K562 (cell line): ENCODE results near the gene ECI1. TPM values are rescaled to one million over a fixed set of nuclear protein-coding genes. Genes with fewer than 3 reads are reported as not detected.
A peak's percentile ranks its signal among the peaks of the same experiment; 100 is the strongest.

Experiments
- CREB1 ChIP-seq, 2 experiments: sonication (generic) in 1 of 2; formaldehyde crosslinking in 1 of 2; IDR thresholded peaks; 2 replicates each; pipeline versions ENCODE4 v1.6.1 to v1.8.0; 2012 to 2022; ENCODE audit warnings: inconsistent platforms in 1 of 2, mild to moderate bottlenecking in 1 of 2, missing genetic modification reagents in 1 of 2, moderate library complexity in 1 of 2
- ELF1 ChIP-seq: fragments of 200-800 bp; sonication (Bioruptor generic); IDR thresholded peaks from 2 replicates; pipeline ENCODE4 v1.6.1; 2016; ENCODE audit warnings: missing genetic modification characterization, missing compliant biosample characterization
- FOXA3 ChIP-seq, 2 experiments: fragments of 450-650 bp in 1 of 2; sonication (generic) in 1 of 2; formaldehyde crosslinking; IDR thresholded peaks in 1 of 2; conservative IDR thresholded peaks in 1 of 2; 2 replicates each; pipeline versions ENCODE4 v1.4.0 to v1.8.0; 2020 to 2022; ENCODE audit warnings: mild to moderate bottlenecking in 2 of 2, missing genetic modification reagents in 1 of 2
- GMEB1 ChIP-seq: fragments of 250-450 bp; sonication (Bioruptor Pico); IDR thresholded peaks from 2 replicates; pipeline ENCODE4 v1.4.0; 2020; ENCODE audit warnings: mild to moderate bottlenecking
- PHF8 ChIP-seq: fragments of 200-600 bp; sonication (generic); IDR thresholded peaks from 2 replicates; pipeline ENCODE4 v1.6.1; 2012; ENCODE audit warnings: mixed run types, mild to moderate bottlenecking, inconsistent platforms, low read length, moderate library complexity, borderline replicate concordance
- PML ChIP-seq: IDR thresholded peaks from 2 replicates; pipeline ENCODE4 v1.6.1; 2012; ENCODE audit warnings: low read length, inconsistent platforms
- REST ChIP-seq, 2 experiments: fragments of 450-650 bp; formaldehyde crosslinking in 1 of 2; IDR thresholded peaks; 2 replicates each; pipeline versions ENCODE4 v1.4.0 to v1.6.1; 2014 to 2020; ENCODE audit warnings: mild to moderate bottlenecking in 2 of 2, borderline replicate concordance in 1 of 2, low read depth in 1 of 2
- TAF15 ChIP-seq: fragments of 200-400 bp; formaldehyde crosslinking; IDR thresholded peaks from 2 replicates; pipeline ENCODE4 v1.6.1; 2017; ENCODE audit warnings: mild to moderate bottlenecking, low read depth, low read length, moderate library complexity
- XRCC5 ChIP-seq: fragments of 200-400 bp; formaldehyde crosslinking; IDR thresholded peaks from 2 replicates; pipeline ENCODE4 v1.6.1; 2017; ENCODE audit warnings: low read depth, mild to moderate bottlenecking, low read length
- polyA plus RNA-seq, 8 experiments: library from polyadenylated mRNA; depleted of rRNA in 4 of 8; stranded (reverse) in 5 of 8; unstranded in 3 of 8; fragments of >200 nt; fragmentation: Nextera tagmentation in 2 of 8; fragmentation: Illumina TruSeq in 1 of 8; extraction: Ambion mirVana in 2 of 8; extraction: Trizol in 1 of 8; gene quantifications; 2 replicates each; pipeline versions ENCODE4 v1.2.1 to v1.2.3, GENCODE V29; 2011 to 2014; ENCODE audit warnings: inconsistent platforms in 1 of 8, missing spikeins in 1 of 8
- total RNA-seq, 7 experiments: library from RNA; depleted of rRNA in 6 of 7; stranded (reverse); fragments of >200 nt in 6 of 7; fragmentation: Illumina TruSeq in 2 of 7; extraction: Trizol in 2 of 7; gene quantifications; 2 replicates each; pipeline versions ENCODE4 v1.2.1 to v1.2.3, GENCODE V29; 2011 to 2021; ENCODE audit warnings: low replicate concordance in 1 of 7
- TF ChIP-seq, protein P1 (sequence below): sonication (generic); formaldehyde crosslinking; IDR thresholded peaks from 2 replicates; pipeline ENCODE4 v1.8.0; 2022; ENCODE audit warnings: missing genetic modification reagents, mild to moderate bottlenecking, borderline replicate concordance

The ECI1 gene
- total and polyA plus RNA-seq, 9 of the 15 experiments (the other 6 are each of a cell fraction or from before 2014, with no cell fraction given), result 4.7 to 189 (median 54.0) TPM

GRCh38 chr16:2205104-2205966 is 46.1 kb downstream of the ECI1 start, which contains the start of gene MLST8 (continued):
- TF ChIP-seq REST (IDR thresholded peaks at IDR 0.05; ENCODE audit: borderline replicate concordance), result peak; percentile 99
- TF ChIP-seq REST (CRISPR knock-in tag; IDR thresholded peaks at IDR 0.05; ENCODE audit: low read depth), result peak; percentile 84; the same call in 1 of the 2 replicates
- TF ChIP-seq, protein P1, sequence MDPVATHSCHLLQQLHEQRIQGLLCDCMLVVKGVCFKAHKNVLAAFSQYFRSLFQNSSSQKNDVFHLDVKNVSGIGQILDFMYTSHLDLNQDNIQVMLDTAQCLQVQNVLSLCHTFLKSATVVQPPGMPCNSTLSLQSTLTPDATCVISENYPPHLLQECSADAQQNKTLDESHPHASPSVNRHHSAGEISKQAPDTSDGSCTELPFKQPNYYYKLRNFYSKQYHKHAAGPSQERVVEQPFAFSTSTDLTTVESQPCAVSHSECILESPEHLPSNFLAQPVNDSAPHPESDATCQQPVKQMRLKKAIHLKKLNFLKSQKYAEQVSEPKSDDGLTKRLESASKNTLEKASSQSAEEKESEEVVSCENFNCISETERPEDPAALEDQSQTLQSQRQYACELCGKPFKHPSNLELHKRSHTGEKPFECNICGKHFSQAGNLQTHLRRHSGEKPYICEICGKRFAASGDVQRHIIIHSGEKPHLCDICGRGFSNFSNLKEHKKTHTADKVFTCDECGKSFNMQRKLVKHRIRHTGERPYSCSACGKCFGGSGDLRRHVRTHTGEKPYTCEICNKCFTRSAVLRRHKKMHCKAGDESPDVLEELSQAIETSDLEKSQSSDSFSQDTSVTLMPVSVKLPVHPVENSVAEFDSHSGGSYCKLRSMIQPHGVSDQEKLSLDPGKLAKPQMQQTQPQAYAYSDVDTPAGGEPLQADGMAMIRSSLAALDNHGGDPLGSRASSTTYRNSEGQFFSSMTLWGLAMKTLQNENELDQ (CRISPR knock-in tag), result peak; percentile 75; the same call in 1 of the 2 replicates
- 0 out of 2 replicates have a peak, but pooled peaks have one; percentile 50 for TF ChIP-seq XRCC5
- TF ChIP-seq ELF1 (tag), result peak; percentile 54; the same call in 1 of the 2 replicates
- 0 out of 4 replicates have a peak, but pooled peaks of 1 of the 2 experiments have one; percentile 31 for TF ChIP-seq FOXA3 (CRISPR knock-in tag; conservative IDR thresholded peaks at IDR 0.05 in 1 of 2, IDR thresholded peaks at IDR 0.05 in 1 of 2)
- peak; percentile 96 for TF ChIP-seq GMEB1 (CRISPR knock-in tag)
- TF ChIP-seq PHF8, result peak; percentile 99
- peak; percentile 56; the same call in 1 of the 2 replicates for TF ChIP-seq CREB1 (IDR thresholded peaks at IDR 0.05)
- peak; percentile 56; the same call in 1 of the 2 replicates for TF ChIP-seq CREB1 (CRISPR knock-in tag; IDR thresholded peaks at IDR 0.05)
- no peak for TF ChIP-seq TAF15
- peak; percentile 86 for TF ChIP-seq PML
